Fibroblast of skin of abdomen (primary cell): ENCODE results near the gene GRM2.

Source experiments
- DNase-seq: peaks from one replicate; pipeline ENCODE4 v3.0.0-alpha.2; 2013

GRM2 gene

DNA sequence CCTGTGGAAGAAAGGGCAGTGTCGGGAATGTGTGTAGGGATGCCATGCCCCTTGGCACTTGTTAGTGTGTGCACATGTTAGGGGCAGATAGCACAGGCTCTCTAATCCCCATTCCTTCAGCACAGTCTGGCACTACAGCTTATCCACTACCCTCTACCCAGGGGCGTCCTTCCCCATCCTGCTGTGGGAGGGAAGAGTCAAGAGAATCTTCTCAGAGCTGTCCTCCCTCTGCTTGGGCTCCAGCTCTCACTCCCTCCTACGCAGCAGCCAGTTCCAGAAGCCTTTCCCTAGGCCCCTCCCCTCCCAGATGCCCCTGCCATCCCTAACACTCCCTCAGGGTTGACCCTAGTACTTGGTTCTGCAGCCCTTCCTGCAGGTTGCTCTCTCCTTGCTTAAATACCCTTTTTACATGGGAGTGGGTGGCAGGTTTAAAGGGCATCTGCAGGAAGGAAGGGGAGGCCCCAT is 815 bp upstream of the GRM2 start:
- no peak for DNase-seq

DNA sequence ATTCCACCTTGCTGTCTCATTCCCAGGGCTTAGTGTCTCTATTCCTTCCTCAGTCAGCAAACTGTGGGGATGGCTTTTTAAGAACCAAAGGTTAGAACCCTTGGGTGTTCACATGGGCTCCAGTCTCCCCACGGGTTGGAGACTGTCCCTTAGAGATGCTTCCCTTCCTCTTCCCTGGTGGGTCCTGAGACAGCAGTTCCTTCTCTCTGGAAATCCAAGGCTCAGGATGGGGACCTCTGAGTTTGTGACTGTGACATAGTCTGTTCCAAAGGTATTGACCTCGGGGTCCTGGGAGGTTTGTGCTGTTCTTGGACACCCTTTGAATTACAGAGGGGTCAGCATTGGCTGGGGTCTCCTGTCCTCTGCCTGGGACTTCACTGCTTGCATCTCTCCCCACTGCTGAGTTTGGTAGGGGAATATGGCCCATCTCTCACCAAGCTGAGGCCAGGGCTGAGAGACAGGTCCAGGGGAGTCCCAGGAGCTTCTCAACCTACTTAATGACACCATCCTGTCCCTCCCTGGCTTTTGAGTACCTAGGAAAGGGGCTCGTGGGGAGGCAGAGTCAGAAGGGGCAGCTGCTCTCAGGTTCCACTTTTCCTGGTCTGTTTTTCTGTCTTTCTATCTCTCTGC is 1.5 kb downstream of the GRM2 start:
- no peak for DNase-seq

DNA sequence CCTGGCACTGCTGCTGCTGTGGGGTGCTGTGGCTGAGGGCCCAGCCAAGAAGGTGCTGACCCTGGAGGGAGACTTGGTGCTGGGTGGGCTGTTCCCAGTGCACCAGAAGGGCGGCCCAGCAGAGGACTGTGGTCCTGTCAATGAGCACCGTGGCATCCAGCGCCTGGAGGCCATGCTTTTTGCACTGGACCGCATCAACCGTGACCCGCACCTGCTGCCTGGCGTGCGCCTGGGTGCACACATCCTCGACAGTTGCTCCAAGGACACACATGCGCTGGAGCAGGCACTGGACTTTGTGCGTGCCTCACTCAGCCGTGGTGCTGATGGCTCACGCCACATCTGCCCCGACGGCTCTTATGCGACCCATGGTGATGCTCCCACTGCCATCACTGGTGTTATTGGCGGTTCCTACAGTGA is 2.1 kb downstream of the GRM2 start:
- no peak for DNase-seq

DNA sequence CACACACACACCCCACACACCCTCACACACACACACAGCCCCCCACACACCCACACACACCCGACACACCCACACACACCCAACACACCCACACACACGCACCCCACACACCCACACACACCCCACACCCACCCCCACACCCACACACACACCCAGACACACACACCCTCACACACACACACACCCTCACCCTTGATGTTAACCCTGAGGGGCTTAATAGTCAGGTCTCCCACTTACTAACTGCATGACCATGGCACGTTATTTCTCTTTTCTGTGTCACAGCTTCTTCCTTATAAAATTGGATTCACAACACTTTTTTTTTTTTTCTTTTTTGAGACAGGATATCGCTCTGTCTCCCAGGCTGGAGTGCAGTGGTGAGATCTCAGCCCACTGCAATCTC is 2.8 kb downstream of the GRM2 start:
- DNase-seq: no peak

DNA sequence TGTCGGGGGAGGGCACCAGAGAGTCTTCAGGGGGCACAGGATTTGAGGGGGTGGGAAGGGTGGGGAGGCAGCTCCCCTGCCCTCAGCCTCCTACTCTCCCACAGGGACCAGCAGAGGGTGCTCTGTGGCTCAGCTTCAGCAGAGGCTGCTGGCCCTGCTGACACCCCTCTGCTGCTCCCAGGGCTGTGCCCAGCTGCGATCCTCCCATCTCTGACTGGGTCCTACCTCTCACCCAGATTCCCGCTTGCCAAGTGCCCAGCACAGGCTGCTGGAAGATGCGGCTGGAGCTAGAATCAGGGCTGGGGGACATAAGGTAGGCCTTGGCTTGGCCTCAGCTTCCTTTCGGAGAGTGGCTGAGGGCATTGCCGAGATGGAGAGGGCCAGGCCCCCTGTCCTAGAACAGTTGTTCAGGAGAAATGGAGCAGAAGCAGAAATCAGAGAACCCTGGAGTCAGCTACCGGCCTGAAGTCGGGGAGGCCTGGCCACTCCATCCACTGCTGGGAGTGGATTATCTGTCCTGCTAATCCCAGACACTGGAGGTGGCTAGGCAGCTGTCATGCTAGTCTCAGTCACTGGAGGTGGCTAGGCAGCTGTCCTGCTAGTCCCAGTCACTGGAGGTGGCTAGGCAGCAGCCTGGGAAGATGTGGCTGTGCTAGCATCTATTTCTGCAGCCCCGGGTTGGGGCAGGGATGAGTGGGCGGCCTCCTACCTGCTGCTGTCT is 3.9 kb downstream of the GRM2 start:
- no peak for DNase-seq

DNA sequence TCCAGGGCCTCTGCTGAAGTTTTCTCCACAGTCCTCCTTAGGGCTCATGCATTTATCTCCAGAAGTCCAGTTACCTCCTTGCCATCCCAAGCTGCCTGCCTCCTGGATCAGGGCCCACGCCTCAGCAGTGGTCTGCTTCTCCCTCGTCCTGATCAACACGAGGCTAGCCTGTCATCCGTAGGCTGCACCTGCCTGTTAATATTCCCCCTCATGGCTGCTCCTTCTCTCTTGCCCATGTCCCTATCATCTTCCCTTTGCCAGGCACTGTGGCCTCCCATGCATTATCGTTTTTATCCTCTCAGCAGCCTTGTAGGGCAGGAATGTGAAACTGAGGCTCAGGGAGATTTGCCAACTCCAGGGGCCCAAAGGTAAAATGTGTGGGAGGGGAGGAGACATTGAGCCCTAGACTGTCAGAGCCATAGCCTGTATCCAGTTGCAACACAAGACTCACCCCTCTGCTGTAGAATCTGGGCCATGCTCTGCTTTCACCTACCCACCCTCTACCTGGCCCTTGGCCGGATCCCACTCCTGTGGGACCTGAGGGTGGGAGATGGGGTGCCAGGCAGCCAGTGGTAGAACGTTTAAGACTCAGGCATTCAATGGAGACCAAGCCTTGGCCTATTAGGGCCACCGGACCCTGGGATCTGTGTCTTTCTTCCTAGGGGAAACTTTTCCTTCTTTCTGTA is 4.6 kb downstream of the GRM2 start:
- DNase-seq: no peak

DNA sequence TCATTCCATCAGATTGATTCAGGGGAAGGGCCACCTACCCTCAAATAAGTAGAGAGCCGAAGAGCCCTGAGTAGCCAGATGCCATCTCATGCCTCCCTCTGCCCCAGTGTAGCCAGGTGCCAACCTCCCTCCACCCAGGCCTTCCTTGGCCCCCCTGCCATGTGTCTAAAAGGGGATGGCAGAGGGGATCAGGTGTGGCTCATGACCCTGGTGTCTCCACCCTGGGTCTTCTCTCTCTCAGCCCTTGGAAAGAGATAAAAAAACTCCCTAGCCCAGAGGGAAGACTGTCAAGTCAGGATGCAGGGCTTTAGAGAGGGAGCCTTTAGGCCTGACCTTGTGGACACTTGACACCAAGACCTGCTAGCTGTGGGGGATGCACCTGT is 5.2 kb downstream of the GRM2 start:
- DNase-seq: no peak

DNA sequence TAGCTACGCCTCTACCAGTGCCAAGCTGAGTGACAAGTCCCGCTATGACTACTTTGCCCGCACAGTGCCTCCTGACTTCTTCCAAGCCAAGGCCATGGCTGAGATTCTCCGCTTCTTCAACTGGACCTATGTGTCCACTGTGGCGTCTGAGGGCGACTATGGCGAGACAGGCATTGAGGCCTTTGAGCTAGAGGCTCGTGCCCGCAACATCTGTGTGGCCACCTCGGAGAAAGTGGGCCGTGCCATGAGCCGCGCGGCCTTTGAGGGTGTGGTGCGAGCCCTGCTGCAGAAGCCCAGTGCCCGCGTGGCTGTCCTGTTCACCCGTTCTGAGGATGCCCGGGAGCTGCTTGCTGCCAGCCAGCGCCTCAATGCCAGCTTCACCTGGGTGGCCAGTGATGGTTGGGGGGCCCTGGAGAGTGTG is 5.7 kb downstream of the GRM2 start:
- no peak for DNase-seq

DNA sequence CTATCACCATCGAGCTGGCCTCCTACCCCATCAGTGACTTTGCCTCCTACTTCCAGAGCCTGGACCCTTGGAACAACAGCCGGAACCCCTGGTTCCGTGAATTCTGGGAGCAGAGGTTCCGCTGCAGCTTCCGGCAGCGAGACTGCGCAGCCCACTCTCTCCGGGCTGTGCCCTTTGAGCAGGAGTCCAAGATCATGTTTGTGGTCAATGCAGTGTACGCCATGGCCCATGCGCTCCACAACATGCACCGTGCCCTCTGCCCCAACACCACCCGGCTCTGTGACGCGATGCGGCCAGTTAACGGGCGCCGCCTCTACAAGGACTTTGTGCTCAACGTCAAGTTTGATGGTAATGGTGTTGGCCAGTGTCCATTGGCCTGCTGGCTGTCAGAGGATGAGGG is 6.1 kb downstream of the GRM2 start:
- no peak for DNase-seq

DNA sequence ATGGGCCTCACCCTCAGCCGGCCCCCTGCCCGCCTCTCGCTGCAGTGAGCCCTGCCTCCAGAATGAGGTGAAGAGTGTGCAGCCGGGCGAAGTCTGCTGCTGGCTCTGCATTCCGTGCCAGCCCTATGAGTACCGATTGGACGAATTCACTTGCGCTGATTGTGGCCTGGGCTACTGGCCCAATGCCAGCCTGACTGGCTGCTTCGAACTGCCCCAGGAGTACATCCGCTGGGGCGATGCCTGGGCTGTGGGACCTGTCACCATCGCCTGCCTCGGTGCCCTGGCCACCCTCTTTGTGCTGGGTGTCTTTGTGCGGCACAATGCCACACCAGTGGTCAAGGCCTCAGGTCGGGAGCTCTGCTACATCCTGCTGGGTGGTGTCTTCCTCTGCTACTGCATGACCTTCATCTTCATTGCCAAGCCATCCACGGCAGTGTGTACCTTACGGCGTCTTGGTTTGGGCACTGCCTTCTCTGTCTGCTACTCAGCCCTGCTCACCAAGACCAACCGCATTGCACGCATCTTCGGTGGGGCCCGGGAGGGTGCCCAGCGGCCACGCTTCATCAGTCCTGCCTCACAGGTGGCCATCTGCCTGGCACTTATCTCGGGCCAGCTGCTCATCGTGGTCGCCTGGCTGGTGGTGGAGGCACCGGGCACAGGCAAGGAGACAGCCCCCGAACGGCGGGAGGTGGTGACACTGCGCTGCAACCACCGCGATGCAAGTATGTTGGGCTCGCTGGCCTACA is 8.5 kb downstream of the GRM2 start:
- no peak for DNase-seq

DNA sequence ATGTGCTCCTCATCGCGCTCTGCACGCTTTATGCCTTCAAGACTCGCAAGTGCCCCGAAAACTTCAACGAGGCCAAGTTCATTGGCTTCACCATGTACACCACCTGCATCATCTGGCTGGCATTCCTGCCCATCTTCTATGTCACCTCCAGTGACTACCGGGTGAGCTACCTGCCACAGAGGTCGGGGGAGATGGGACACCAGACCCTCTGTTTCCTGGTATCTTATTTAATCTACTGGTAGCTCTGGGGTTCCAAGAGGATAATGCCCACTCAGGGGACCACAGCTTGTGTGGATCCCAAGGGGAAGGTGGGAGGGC is 9.1 kb downstream of the GRM2 start:
- DNase-seq: no peak

DNA sequence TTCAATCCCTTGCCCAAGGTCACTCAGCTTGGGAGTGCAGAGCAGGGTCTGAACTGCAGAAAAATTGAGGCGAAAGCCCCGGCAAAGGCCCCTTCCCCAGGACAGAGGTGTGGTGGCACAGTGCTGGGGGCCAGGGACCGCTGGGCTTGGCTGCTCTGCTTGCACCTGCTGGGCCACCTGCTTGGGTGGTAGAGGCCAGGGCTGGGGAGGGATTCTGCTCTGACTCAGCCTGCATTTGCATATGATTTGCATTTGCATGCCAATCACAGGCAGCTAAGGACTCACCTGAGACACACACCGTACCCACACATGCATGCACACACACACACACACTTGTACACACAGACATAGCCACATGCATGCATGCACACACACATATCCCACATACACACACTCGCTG is 9.9 kb downstream of the GRM2 start:
- no peak for DNase-seq

DNA sequence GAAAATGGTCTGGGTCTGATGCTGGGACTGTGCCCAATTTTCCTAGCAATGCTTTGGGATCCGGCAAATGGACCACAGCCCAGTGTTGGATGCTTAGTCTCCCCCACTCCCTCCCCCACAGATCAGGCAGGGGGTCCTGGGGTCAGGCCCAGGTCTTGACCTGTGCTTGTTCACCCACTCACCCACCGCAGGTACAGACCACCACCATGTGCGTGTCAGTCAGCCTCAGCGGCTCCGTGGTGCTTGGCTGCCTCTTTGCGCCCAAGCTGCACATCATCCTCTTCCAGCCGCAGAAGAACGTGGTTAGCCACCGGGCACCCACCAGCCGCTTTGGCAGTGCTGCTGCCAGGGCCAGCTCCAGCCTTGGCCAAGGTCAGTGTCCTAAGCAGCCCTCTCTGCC is 10.6 kb downstream of the GRM2 start:
- DNase-seq: no peak

DNA sequence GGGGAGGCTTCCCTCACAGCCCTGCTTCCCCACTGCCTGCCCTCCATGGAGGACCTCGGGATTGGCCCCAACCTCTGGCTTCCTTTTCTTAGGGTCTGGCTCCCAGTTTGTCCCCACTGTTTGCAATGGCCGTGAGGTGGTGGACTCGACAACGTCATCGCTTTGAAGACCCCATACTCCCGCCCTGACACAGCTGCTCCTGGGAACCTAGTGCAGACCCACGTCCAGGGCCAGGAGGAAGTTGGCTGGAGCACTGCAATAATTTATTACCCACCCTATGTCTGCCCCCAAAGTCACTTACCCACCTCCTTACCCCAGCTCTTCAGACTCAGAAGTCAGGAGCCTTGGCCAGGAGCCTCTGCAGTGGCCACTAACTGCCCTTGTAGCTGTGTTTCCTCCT is 11.1 kb downstream of the GRM2 start:
- no peak for DNase-seq

DNA sequence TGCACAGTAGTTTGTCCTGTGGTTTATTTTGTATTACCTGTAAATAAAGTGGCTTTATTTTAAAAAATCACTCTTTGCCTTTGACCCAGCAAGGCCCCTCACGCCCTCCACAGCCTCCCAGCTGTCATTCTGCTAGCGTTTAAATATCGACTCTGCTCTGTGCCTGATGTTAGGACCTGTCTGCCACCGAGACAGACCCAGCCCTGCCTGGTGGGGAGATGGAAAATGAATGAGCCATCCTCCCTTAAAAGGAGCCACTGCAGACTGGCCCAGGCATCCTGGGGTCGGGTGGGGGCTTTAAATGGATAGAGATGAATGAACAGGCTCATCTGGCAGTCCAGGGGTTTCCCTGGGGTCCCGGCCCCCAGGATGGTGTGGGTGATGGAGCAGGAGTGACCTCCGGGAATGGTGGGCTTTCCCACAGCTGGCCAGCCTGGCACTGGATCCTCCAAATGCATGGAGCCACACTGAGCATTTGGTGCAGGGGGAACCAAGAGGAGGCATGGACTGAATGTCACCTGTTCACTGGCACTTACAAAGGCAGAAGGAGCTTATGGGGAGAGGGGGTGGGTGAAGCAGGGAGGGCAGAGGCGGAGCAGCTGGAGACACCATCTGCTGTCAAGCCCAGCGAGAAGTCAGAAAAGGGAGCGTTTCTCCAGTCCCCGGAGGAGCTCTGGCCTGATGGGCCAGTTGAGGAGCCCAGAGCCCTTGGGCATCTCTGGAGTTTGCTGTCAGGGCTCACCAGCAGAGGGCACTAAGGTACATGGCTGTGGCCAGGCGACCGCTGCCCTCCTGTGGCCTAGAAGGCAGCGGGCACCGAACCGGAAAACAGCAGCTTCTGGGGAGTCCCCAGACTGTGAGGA is 11.9 kb downstream of the GRM2 start:
- peak; percentile 3 for DNase-seq

DNA sequence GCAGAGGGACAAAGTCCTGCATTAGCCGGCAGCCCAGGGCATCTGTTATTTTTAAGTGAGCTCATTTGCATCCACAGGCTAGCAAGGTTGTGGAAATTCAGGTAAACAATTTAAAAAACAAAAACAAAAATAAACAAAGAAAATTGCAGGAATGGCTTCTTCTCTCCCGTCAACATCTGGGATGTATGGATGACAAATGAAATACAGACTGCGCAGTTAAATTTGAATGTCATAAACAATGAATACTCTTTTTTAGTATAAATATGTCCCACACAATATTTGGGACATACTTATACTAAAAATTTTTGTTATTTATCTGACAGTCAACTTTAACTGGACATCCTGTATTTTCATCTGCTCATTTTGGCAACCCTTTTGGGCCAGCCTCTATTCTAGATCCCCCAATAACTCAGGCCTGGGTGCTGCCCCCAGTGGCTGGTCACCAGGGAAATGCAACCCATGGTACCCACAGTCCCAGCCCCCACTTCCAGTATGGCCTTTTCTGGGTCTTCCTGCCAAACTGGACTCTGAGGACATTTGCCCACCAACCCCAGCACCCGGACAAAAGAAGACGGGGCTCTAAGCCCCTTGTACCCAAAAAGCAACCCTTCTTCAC is 12.7 kb downstream of the GRM2 start:
- no peak for DNase-seq

DNA sequence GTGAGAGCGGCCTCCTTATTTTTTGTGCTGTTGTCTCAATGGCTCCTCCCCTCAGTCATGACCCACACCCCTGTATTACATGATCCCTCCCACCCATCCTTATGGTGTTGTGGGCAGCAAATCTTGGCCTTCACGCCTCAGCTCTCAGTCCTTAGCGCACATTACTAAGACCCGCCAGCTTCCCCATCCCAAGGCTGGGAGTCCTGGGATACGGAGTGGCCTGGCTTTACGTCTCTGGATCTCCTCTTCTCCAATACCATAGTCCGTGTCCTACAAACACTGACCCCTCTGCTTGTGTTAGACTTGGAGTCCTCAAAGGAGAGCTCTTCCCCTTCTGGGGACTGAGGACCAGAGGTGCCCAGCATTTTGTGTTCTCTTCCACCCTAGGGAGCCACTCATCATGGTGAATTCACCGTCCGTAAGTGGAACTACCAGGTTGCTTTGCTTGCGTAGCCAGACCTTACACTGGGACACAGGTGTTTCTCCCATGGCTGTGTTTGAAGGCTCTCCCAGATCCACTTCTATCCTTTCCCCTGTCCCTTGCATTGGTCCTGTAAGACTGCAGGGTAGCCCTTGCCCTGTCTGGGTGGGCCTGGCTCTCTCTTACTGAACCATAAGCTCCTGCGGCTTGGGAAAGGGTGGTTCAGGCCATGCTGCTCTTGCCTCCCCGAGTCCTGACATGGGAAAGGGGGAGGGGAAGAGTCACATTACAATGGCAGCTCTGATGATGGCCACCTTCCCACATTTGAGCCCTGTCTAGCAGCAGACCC is 13.6 kb downstream of the GRM2 start:
- DNase-seq: no peak

DNA sequence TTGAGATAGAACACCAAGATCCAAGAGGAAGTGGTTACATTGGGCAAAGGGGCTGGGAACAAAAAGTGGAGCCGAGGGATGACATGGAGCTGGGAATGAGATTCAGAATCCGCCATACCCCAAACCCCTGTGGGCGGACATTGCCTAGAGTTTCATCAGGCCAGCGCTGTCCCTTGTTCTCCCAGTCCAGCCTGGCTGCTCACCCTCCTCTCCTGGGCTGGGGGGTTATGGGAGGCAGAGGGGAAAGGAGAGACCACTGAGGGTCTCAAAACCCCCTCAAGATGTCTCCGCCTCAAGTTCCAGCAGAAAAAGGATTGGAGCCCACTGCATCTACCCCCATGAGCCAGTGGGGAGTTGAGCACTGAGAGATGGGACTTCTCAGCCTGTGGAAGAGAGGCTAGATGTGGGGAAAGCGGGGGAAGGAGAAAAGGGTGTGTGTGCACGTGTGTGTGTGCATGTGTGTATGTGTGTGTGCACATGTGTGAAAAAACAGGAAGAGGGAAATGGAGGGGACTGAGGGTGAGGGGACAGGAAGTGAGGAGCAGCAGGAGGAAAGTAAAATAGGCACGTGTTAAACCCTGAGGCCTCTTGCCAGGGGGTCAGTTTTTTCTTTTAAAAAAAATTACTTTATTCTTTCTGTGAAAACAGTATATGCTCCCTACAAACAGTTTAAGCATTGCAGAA is 14.3 kb downstream of the GRM2 start:
- DNase-seq: no peak

DNA sequence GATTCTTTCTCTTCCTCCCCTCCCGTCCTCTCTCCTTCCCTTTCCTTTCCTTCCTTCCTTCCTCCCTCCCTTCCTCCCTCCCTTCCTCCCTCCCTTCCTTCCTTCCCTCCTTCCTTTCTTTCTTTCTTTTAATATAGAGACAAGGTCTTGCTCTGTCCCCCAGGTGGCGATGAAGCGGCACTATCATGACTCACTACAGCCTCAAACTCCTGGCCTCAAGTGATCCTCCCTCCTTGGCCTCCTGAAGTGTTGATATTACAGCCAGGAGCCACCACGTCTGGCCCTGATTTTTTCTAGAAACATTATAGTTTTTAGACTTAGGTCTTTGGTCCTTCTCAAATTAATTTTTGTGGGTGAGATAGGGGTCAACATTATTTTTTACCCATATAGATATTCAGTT is 15.5 kb downstream of the GRM2 start:
- DNase-seq: no peak

DNA sequence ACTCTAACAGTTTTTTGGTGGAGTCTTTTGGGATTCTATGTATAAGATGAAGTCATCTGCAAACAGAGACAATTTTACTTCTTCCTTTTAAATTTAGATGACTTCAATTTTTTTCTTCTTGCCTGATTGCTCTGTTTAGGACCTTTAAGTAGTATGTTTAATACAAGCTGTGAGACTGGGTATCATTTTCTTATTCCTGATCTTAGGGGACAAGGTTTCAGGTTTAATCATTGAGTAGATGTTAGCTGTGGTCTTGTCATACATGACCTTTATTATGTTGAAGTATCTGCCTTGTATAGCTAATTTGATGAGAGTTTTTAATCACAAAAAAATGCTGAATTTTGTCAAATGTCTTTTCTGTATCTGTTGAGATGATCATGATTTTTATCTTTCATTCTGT is 20.6 kb downstream of the GRM2 start:
- DNase-seq: no peak
